Medulla oblongata (tissue), 1 donor: Measurements from ENCODE around the gene CRY2.

Source experiments
- DNase-seq: peaks from one replicate; pipeline ENCODE4 v3.0.0-alpha.2; 2015; ENCODE audit errors: extremely low spot score

CRY2 gene

GRCh38 chr11:45879803-45880686 is 32.8 kb downstream of the CRY2 start:
- no peak for DNase-seq

GRCh38 chr11:45880772-45881570 is 33.7 kb downstream of the CRY2 start:
- DNase-seq, result no peak

- DNase-seq, result no peak
Observed at GRCh38 chr11:45881708-45882368, 34.6 kb downstream of the CRY2 start.

GRCh38 chr11:45884596-45885185 is 37.4 kb downstream of the CRY2 start:
- DNase-seq, result no peak

GRCh38 chr11:45885274-45885920 is 38.1 kb downstream of the CRY2 start, which contains the start of gene MAPK8IP1:
Gene MAPK8IP1 (plus strand): TSS chr11:45885651. CDS start chr11:45885821, 170 bp downstream.
- peak; percentile 49 for DNase-seq

- DNase-seq, result no peak
Observed at GRCh38 chr11:45885921-45886721, 38.8 kb downstream of the CRY2 start.

GRCh38 chr11:45886816-45887520 is 39.7 kb downstream of the CRY2 start:
- no peak for DNase-seq

GRCh38 chr11:45887587-45887986 is 40.3 kb downstream of the CRY2 start:
- no peak for DNase-seq

- DNase-seq, result no peak
Observed at GRCh38 chr11:45889555-45889954, 42.3 kb downstream of the CRY2 start.

GRCh38 chr11:45889966-45890365 is 42.7 kb downstream of the CRY2 start:
- no peak for DNase-seq

- no peak for DNase-seq
Observed at GRCh38 chr11:45890886-45891550, 43.7 kb downstream of the CRY2 start.

GRCh38 chr11:45892856-45893255 is 45.6 kb downstream of the CRY2 start:
- no peak for DNase-seq

- DNase-seq, result no peak
Observed at GRCh38 chr11:45894555-45895247, 47.4 kb downstream of the CRY2 start.

- no peak for DNase-seq
Observed at GRCh38 chr11:45895553-45896259, 48.4 kb downstream of the CRY2 start.

- DNase-seq, result no peak
Observed at GRCh38 chr11:45896422-45896984, 49.2 kb downstream of the CRY2 start.

- DNase-seq, result no peak
Observed at GRCh38 chr11:45897556-45897955, 50.3 kb downstream of the CRY2 start.

- DNase-seq, result no peak
Observed at GRCh38 chr11:45899086-45899447, 51.8 kb downstream of the CRY2 start.
